HepG2 (cell line): ENCODE measurements around the gene NFKBIL1. TPM values are rescaled to one million over a fixed set of nuclear protein-coding genes. Genes with fewer than 3 reads are reported as not detected.

Experiments
- AGO2 ChIP-seq: fragments of 200-400 bp; formaldehyde crosslinking; optimal IDR thresholded peaks from 2 replicates; pipeline ENCODE3; 2017; ENCODE audit warnings: mild to moderate bottlenecking, low read depth, low read length, moderate library complexity
- CHD4 ChIP-seq: fragments of 200-600 bp; sonication (generic); IDR thresholded peaks from 2 replicates; pipeline ENCODE4 v1.7.0; 2017; ENCODE audit warnings: mild to moderate bottlenecking, low read length, borderline replicate concordance
- FOXK1 ChIP-seq: sonication (generic); formaldehyde crosslinking; IDR thresholded peaks from 2 replicates; pipeline ENCODE4 v1.4.0; 2020; ENCODE audit warnings: low read depth, missing genetic modification reagents, borderline replicate concordance
- HOMEZ ChIP-seq: IDR thresholded peaks from 2 replicates; pipeline ENCODE4 v1.6.1; 2016; ENCODE audit warnings: low read depth
- KIAA2018 ChIP-seq: sonication (generic); formaldehyde crosslinking; IDR thresholded peaks from 2 replicates; pipeline ENCODE4 v1.5.0; 2020; ENCODE audit warnings: mild to moderate bottlenecking, missing genetic modification reagents, borderline replicate concordance
- RBM39 ChIP-seq: fragments of 200-400 bp; formaldehyde crosslinking; IDR thresholded peaks from one replicate; pipeline ENCODE4 v1.6.1; 2018; ENCODE audit warnings: antibody characterized with exemption, mild to moderate bottlenecking, low read depth, low read length; ENCODE audit not compliant: poor library complexity, severe bottlenecking
- SCMH1 ChIP-seq: sonication (generic); formaldehyde crosslinking; IDR thresholded peaks from 2 replicates; pipeline ENCODE4 v1.9.0; 2021; ENCODE audit warnings: missing genetic modification reagents, mild to moderate bottlenecking, borderline replicate concordance
- THYN1 ChIP-seq: sonication (generic); formaldehyde crosslinking; IDR thresholded peaks from 2 replicates; pipeline ENCODE4 v1.8.1; 2023; ENCODE audit warnings: low read depth, mild to moderate bottlenecking, moderate library complexity, missing genetic modification reagents, borderline replicate concordance
- ZBTB37 ChIP-seq: sonication (generic); formaldehyde crosslinking; IDR thresholded peaks from 2 replicates; pipeline ENCODE4 v1.4.0; 2020; ENCODE audit warnings: mild to moderate bottlenecking, missing genetic modification reagents
- ZBTB44 ChIP-seq: sonication (generic); formaldehyde crosslinking; IDR thresholded peaks from 2 replicates; pipeline ENCODE4 v1.4.0; 2020; ENCODE audit warnings: missing genetic modification reagents
- ZNF101 ChIP-seq: sonication (generic); formaldehyde crosslinking; IDR thresholded peaks from 2 replicates; pipeline ENCODE4 v1.4.0; 2020; ENCODE audit warnings: mild to moderate bottlenecking, low read depth, missing genetic modification reagents, borderline replicate concordance
- ZNF143 ChIP-seq: sonication (generic); formaldehyde crosslinking; IDR thresholded peaks from 2 replicates; pipeline ENCODE4 v1.4.0; 2020; ENCODE audit warnings: missing genetic modification reagents
- ZNF225 ChIP-seq: sonication (generic); formaldehyde crosslinking; IDR thresholded peaks from 2 replicates; pipeline ENCODE4 v1.4.0; 2020; ENCODE audit warnings: mild to moderate bottlenecking, missing genetic modification reagents
- ZNF605 ChIP-seq: sonication (generic); formaldehyde crosslinking; IDR thresholded peaks from 2 replicates; pipeline ENCODE4 v1.8.0; 2022; ENCODE audit warnings: mild to moderate bottlenecking, missing genetic modification reagents
- ZNF782 ChIP-seq: sonication (generic); formaldehyde crosslinking; IDR thresholded peaks from 2 replicates; pipeline ENCODE4 v1.4.0; 2020; ENCODE audit warnings: missing genetic modification reagents, mild to moderate bottlenecking, borderline replicate concordance
- ZSCAN31 ChIP-seq: sonication (generic); formaldehyde crosslinking; IDR thresholded peaks from 2 replicates; pipeline ENCODE4 v1.5.0; 2020; ENCODE audit warnings: low read depth, mild to moderate bottlenecking, missing genetic modification reagents
- polyA plus RNA-seq, 8 experiments: library from polyadenylated mRNA; depleted of rRNA in 3 of 8; stranded (reverse) in 7 of 8; unstranded in 1 of 8; fragments of >200 nt; fragmentation: Illumina TruSeq in 4 of 8; extraction: Trizol in 4 of 8; gene quantifications; 2 replicates each; pipeline versions ENCODE4 v1.2.1 to v1.2.3, GENCODE V29; 2011 to 2016; ENCODE audit warnings: low read depth in 4 of 8, missing spikeins in 1 of 8, mixed read lengths in 1 of 8; ENCODE audit not compliant: insufficient read depth in 1 of 8
- total RNA-seq, 5 experiments: library from RNA; depleted of rRNA; stranded (reverse); fragments of >200 nt; fragmentation: Illumina TruSeq; extraction: Trizol; gene quantifications; 2 replicates each; pipeline ENCODE4 v1.2.3, GENCODE V29; 2016; ENCODE audit warnings: low read depth in 1 of 5

NFKBIL1 gene
- total and polyA plus RNA-seq, 2 of the 13 experiments (the other 11 are each of a cell fraction or from before 2014, with no cell fraction given): 9.7 to 19.5 TPM

- TF ChIP-seq SCMH1 (CRISPR knock-in tag) (no peak), AGO2 (no peak), KIAA2018 (CRISPR knock-in tag) (no peak), ZNF225 (peak; percentile 51), ZBTB44 (CRISPR knock-in tag) (no peak), ZBTB37 (no peak), ZSCAN31 (CRISPR knock-in tag) (peak; percentile 58; the same call in 1 of the 2 replicates), ZNF101 (CRISPR knock-in tag) (no peak), HOMEZ (peak; percentile 54; the same call in 1 of the 2 replicates), CHD4 (no peak), ZNF605 (CRISPR knock-in tag) (peak; percentile 64; the same call in 1 of the 2 replicates), FOXK1 (CRISPR knock-in tag) (no peak), ZNF782 (CRISPR knock-in tag) (peak; percentile 27; the same call in 1 of the 2 replicates), ZNF143 (CRISPR knock-in tag) (0 out of 2 replicates have a peak, but pooled peaks have one; percentile 18), THYN1 (no peak), RBM39 (peak; percentile 72)
Measured at GRCh38 chr6:31580807-31581433, 33.5 kb downstream of the NFKBIL1 start (continued).
